Tibial artery (tissue), 4 donors: ENCODE measurements around the gene UBE2K.
"Not testable (repeated sequence)": the region's sequence is repeated elsewhere in the genome, so short reads cannot be mapped to it uniquely, and the experiment has no call there.

Experiments used
- DNase-seq, 2 donors: peaks; one replicate each; pipeline ENCODE4 v3.0.0-alpha.2; 2019
- H3K27ac ChIP-seq, 2 donors: fragments of 200-600 bp; sonication (generic) in 1 of 2; 1 replicate in 1 of 2; 2 replicates in 1 of 2; pipeline ENCODE4 v1.5.1; 2018 to 2019; ENCODE audit warnings: mild to moderate bottlenecking in 1 of 2
- H3K27me3 ChIP-seq, 2 donors: fragments of 200-600 bp; sonication (generic) in 1 of 2; one replicate each; pipeline versions ENCODE4 v1.5.1 to v1.6.0; 2016 to 2019
- H3K36me3 ChIP-seq, 3 donors: fragments of 200-600 bp; sonication (generic) in 2 of 3; one replicate each; pipeline ENCODE4 v1.5.1; 2016 to 2019; ENCODE audit warnings: mild to moderate bottlenecking in 2 of 3
- H3K4me1 ChIP-seq, 4 donors: fragments of 200-600 bp; sonication (generic) in 2 of 4; 1 replicate in 3 of 4; 2 replicates in 1 of 4; pipeline ENCODE4 v1.5.1; 2016 to 2019
- H3K4me3 ChIP-seq, 2 donors: fragments of 200-600 bp; sonication (generic) in 1 of 2; 1 replicate in 1 of 2; 2 replicates in 1 of 2; pipeline ENCODE4 v1.5.1; 2018 to 2019; ENCODE audit warnings: mild to moderate bottlenecking in 2 of 2
- H3K9me3 ChIP-seq, 3 donors: fragments of 200-600 bp; sonication (generic) in 1 of 3; one replicate each; pipeline ENCODE4 v1.5.1; 2016 to 2019
- CTCF ChIP-seq, 2 experiments: fragments of 200-600 bp in 1 of 2; fragments of 450-650 bp in 1 of 2; IDR thresholded peaks; one replicate each; pipeline ENCODE4 v1.5.1; 2017 to 2019; ENCODE audit warnings: antibody characterized with exemption in 2 of 2, mild to moderate bottlenecking in 1 of 2, moderate library complexity in 1 of 2
- intact Hi-C: fragments of 100-400 bp; cut with DNase I; formaldehyde crosslinking; loops from one replicate; pipeline ENCODE4 v1.15.0; 2023; ENCODE audit warnings: low total_unique reads

Gene UBE2K

GRCh38 chr4:39655211-39655610 lies 42.7 kb upstream of the UBE2K start:
- TF ChIP-seq CTCF (IDR thresholded peaks at IDR 0.05), result no peak
- Histone ChIP-seq H3K4me1 (no peaks in the 10 kb centered on the region), H3K27me3 (no peaks in the 10 kb centered on the region), H3K9me3 (no peaks in the 10 kb centered on the region), H3K4me3 (no peak overlapping the region), H3K36me3 (no peaks in the 10 kb centered on the region), H3K27ac (peak overlapping the region in 1 of 2 donors; percentile 18)
- no peak for DNase-seq
- intact Hi-C loops, result no loop called here

GRCh38 chr4:39655876-39656275 lies 42.1 kb upstream of the UBE2K start:
- no peak overlapping the region for H3K4me3 ChIP-seq
- DNase-seq, result peak in 1 of 2 donors; percentile 53
- intact Hi-C loops, result no loop called here
- H3K36me3 ChIP-seq, result no peaks in the 10 kb centered on the region
- H3K9me3 ChIP-seq, result no peaks in the 10 kb centered on the region
- TF ChIP-seq CTCF (IDR thresholded peaks at IDR 0.05), result no peak
- H3K4me1 ChIP-seq, result no peaks in the 10 kb centered on the region
- no peak overlapping the region for H3K27ac ChIP-seq
- no peaks in the 10 kb centered on the region for H3K27me3 ChIP-seq

- H3K27ac ChIP-seq, H3K9me3 ChIP-seq, H3K36me3 ChIP-seq, H3K4me1 ChIP-seq, H3K4me3 ChIP-seq, H3K27me3 ChIP-seq, DNase-seq, intact Hi-C loops: not testable (repeated sequence)
Measured at GRCh38 chr4:39656638-39657037, 41.3 kb upstream of the UBE2K start.

- TF ChIP-seq CTCF (IDR thresholded peaks at IDR 0.05), result no peak
- H3K27me3 ChIP-seq, result no peaks in the 10 kb centered on the region
- H3K4me3 ChIP-seq, result no peak overlapping the region
- intact Hi-C loops, result no loop called here
- H3K4me1 ChIP-seq, result no peaks in the 10 kb centered on the region
- H3K36me3 ChIP-seq, result no peaks in the 10 kb centered on the region
- H3K9me3 ChIP-seq, result no peaks in the 10 kb centered on the region
- H3K27ac ChIP-seq, result no peak overlapping the region
- no peak for DNase-seq
Measured at GRCh38 chr4:39657465-39657864, 40.5 kb upstream of the UBE2K start.

- Histone ChIP-seq H3K27me3 (no peaks in the 10 kb centered on the region), H3K4me1 (no peaks in the 10 kb centered on the region), H3K4me3 (no peak overlapping the region), H3K36me3 (no peaks in the 10 kb centered on the region), H3K27ac (no peak overlapping the region), H3K9me3 (no peaks in the 10 kb centered on the region)
- intact Hi-C loops, result no loop called here
- DNase-seq, result no peak
- peak; percentile 22 to 47 for TF ChIP-seq CTCF (IDR thresholded peaks at IDR 0.05)
Measured at GRCh38 chr4:39658756-39659155, 39.2 kb upstream of the UBE2K start.

GRCh38 chr4:39660045-39660444 lies 37.9 kb upstream of the UBE2K start:
- Histone ChIP-seq H3K27me3 (no peaks in the 10 kb centered on the region), H3K4me3 (no peak overlapping the region), H3K36me3 (no peaks in the 10 kb centered on the region), H3K4me1 (no peaks in the 10 kb centered on the region), H3K9me3 (no peaks in the 10 kb centered on the region), H3K27ac (no peak overlapping the region)
- TF ChIP-seq CTCF (IDR thresholded peaks at IDR 0.05), result no peak
- DNase-seq, result no peak
- intact Hi-C loops, result no loop called here
